IMR-90 (cell line): Measurements from ENCODE around the gene CD6. TPM values are rescaled to one million over a fixed set of nuclear protein-coding genes. Genes with fewer than 3 reads are reported as not detected.

Source experiments
- ATAC-seq: fragments of 200-7000 bp; cut with Tn5 transposase; 2 replicates; pipeline ENCODE4 v1.9.1; 2020; ENCODE audit warnings: low read depth, mild to moderate bottlenecking, moderate library complexity
- BruUV-seq: library from RNA; stranded (reverse); fragments of 400-500 nt; replicated peaks from 2 replicates; lab custom pipeline; 2021; lab: Mats Ljungman, UMichigan
- CTCF ChIA-PET: fragments of 300-600 bp; formaldehyde crosslinking; extraction: SDS; loops from one replicate; lab custom pipeline; 2021; ENCODE audit warnings: antibody characterized with exemption; lab: Yijun Ruan, JAX
- POLR2A ChIA-PET: fragments of 300-600 bp; sonication (Branson Sonifier 250); formaldehyde crosslinking; loops from one replicate; lab custom pipeline; 2022; ENCODE audit warnings: antibody characterized with exemption; ENCODE audit not compliant: unreplicated experiment; lab: Charles Lee
- DNase-seq: peaks from one replicate; pipeline ENCODE4 v3.0.0; 2013
- H2AFZ ChIP-seq: replicated peaks from 2 replicates; pipeline ENCODE3; 2013; ENCODE audit warnings: low read length, mild to moderate bottlenecking; ENCODE audit not compliant: poor library complexity
- H2AK5ac ChIP-seq: 2 replicates; pipeline ENCODE4 v1.6.1; 2013; ENCODE audit warnings: low read depth, low read length, inconsistent platforms
- H2AK9ac ChIP-seq: replicated peaks from 2 replicates; pipeline ENCODE3; 2013; ENCODE audit warnings: mild to moderate bottlenecking, low read depth, low read length, moderate library complexity; ENCODE audit not compliant: poor library complexity
- H2BK120ac ChIP-seq: 2 replicates; pipeline ENCODE4 v1.6.1; 2013; ENCODE audit warnings: low read depth, low read length, inconsistent platforms
- H2BK15ac ChIP-seq: 3 replicates; pipeline ENCODE4 v1.6.1; 2013; ENCODE audit warnings: low read depth, low read length, inconsistent platforms
- H2BK20ac ChIP-seq: 2 replicates; pipeline ENCODE4 v1.6.1; 2013; ENCODE audit warnings: low read depth, mild to moderate bottlenecking, inconsistent platforms, low read length, moderate library complexity
- H2BK5ac ChIP-seq: 2 replicates; pipeline ENCODE4 v1.6.1; 2013; ENCODE audit warnings: mild to moderate bottlenecking, low read depth, low read length, inconsistent platforms; ENCODE audit not compliant: poor library complexity, severe bottlenecking
- H3K14ac ChIP-seq: replicated peaks from 2 replicates; pipeline ENCODE4 v1.6.1; 2013; ENCODE audit warnings: low read depth, low read length, inconsistent platforms
- H3K18ac ChIP-seq: 2 replicates; pipeline ENCODE4 v1.6.1; 2013; ENCODE audit warnings: low read depth, low read length, control low read depth
- H3K23ac ChIP-seq: 2 replicates; pipeline ENCODE4 v1.6.1; 2013; ENCODE audit warnings: low read depth, low read length, inconsistent platforms
- H3K27ac ChIP-seq: 2 replicates; pipeline ENCODE4 v1.5.1; 2013; ENCODE audit warnings: mild to moderate bottlenecking, control low read depth, low read length; ENCODE audit not compliant: insufficient read depth
- H3K27me3 ChIP-seq: 2 replicates; pipeline ENCODE4 v1.6.1; 2013; ENCODE audit warnings: low read length; ENCODE audit not compliant: control insufficient read depth, insufficient read depth
- H3K36me3 ChIP-seq: 2 replicates; pipeline ENCODE4 v1.6.1; 2013; ENCODE audit warnings: low read length, mixed read lengths; ENCODE audit not compliant: control insufficient read depth, insufficient read depth
- H3K4ac ChIP-seq: 2 replicates; pipeline ENCODE4 v1.6.1; 2013; ENCODE audit warnings: low read depth, low read length, inconsistent platforms
- H3K4me1 ChIP-seq: 2 replicates; pipeline ENCODE4 v1.6.1; 2013; ENCODE audit warnings: low read length, mixed read lengths; ENCODE audit not compliant: control insufficient read depth, insufficient read depth
- H3K4me2 ChIP-seq: 2 replicates; pipeline ENCODE4 v1.6.1; 2013; ENCODE audit warnings: low read depth, mild to moderate bottlenecking, control low read depth, low read length, moderate library complexity
- H3K4me3 ChIP-seq: 2 replicates; pipeline ENCODE4 v1.5.1; 2013; ENCODE audit warnings: low read depth, mild to moderate bottlenecking, control low read depth, low read length, moderate library complexity; ENCODE audit not compliant: insufficient read depth
- H3K56ac ChIP-seq: 2 replicates; pipeline ENCODE4 v1.6.1; 2013; ENCODE audit warnings: low read length, inconsistent platforms; ENCODE audit not compliant: insufficient read depth; ENCODE audit errors: extremely low read depth
- H3K79me1 ChIP-seq, 2 experiments: 2 replicates each; pipeline ENCODE4 v1.6.1; 2013; ENCODE audit warnings: low read length in 2 of 2, inconsistent platforms in 1 of 2, low read depth in 1 of 2
- H3K9ac ChIP-seq: 2 replicates; pipeline ENCODE4 v1.6.1; 2013; ENCODE audit warnings: low read depth, low read length, control low read depth
- H3K9me1 ChIP-seq: 2 replicates; pipeline ENCODE4 v1.6.1; 2013; ENCODE audit warnings: low read length, inconsistent platforms; ENCODE audit not compliant: insufficient read depth
- H3K9me3 ChIP-seq: 2 replicates; pipeline ENCODE4 v1.6.1; 2013; ENCODE audit warnings: low read length; ENCODE audit not compliant: control insufficient read depth, insufficient read depth
- H4K20me1 ChIP-seq: 2 replicates; pipeline ENCODE4 v1.6.1; 2013; ENCODE audit warnings: low read length, inconsistent platforms; ENCODE audit not compliant: insufficient read depth
- H4K5ac ChIP-seq: 2 replicates; pipeline ENCODE4 v1.6.1; 2013; ENCODE audit warnings: mild to moderate bottlenecking, low read depth, low read length, control low read depth
- H4K8ac ChIP-seq, 2 experiments: 2 replicates each; pipeline ENCODE4 v1.6.1; 2013; ENCODE audit warnings: low read depth in 2 of 2, low read length in 2 of 2, control low read depth in 1 of 2, inconsistent platforms in 1 of 2
- H4K91ac ChIP-seq: 2 replicates; pipeline ENCODE4 v1.6.1; 2013; ENCODE audit warnings: low read depth, low read length, inconsistent platforms; ENCODE audit not compliant: insufficient read depth
- BHLHE40 ChIP-seq: fragments of 150-350 bp; IDR thresholded peaks from 2 replicates; pipeline ENCODE4 v1.6.1; 2016; ENCODE audit warnings: mild to moderate bottlenecking, low read depth, low read length
- CEBPB ChIP-seq: IDR thresholded peaks from 2 replicates; pipeline ENCODE4 v1.6.1; 2012; ENCODE audit warnings: low read depth, low read length, improper control_type of control experiment
- CHD1 ChIP-seq: IDR thresholded peaks from 2 replicates; pipeline ENCODE4 v1.6.1; 2012; ENCODE audit warnings: low read depth, low read length, improper control_type of control experiment
- CTCF ChIP-seq: conservative IDR thresholded peaks from 2 replicates; pipeline ENCODE4 v1.5.1; 2012; ENCODE audit warnings: mild to moderate bottlenecking, low read depth, low read length, improper control_type of control experiment
- FOS ChIP-seq: fragments of 150-350 bp; IDR thresholded peaks from 2 replicates; pipeline ENCODE4 v1.6.1; 2016; ENCODE audit warnings: low read depth, low read length
- MAFK ChIP-seq: IDR thresholded peaks from 2 replicates; pipeline ENCODE4 v1.6.1; 2012; ENCODE audit warnings: low read depth, low read length, improper control_type of control experiment
- MAZ ChIP-seq: IDR thresholded peaks from 2 replicates; pipeline ENCODE4 v1.6.1; 2012; ENCODE audit warnings: low read depth, mild to moderate bottlenecking, low read length, improper control_type of control experiment, moderate library complexity, borderline replicate concordance
- MXI1 ChIP-seq: IDR thresholded peaks from 2 replicates; pipeline ENCODE4 v1.6.1; 2012; ENCODE audit warnings: low read depth, mild to moderate bottlenecking, low read length, moderate library complexity, borderline replicate concordance
- NFE2L2 ChIP-seq: fragments of 150-350 bp; IDR thresholded peaks from 2 replicates; pipeline ENCODE4 v1.6.1; 2016; ENCODE audit warnings: low read depth, mild to moderate bottlenecking, low read length
- POLR2A ChIP-seq: IDR thresholded peaks from 2 replicates; pipeline ENCODE4 v1.6.1; 2012; ENCODE audit warnings: mild to moderate bottlenecking, low read depth, low read length
- RAD21 ChIP-seq: IDR thresholded peaks from 2 replicates; pipeline ENCODE4 v1.6.1; 2012; ENCODE audit warnings: low read length, improper control_type of control experiment
- RCOR1 ChIP-seq: IDR thresholded peaks from 2 replicates; pipeline ENCODE4 v1.6.1; 2012; ENCODE audit warnings: mild to moderate bottlenecking, low read length, improper control_type of control experiment; ENCODE audit not compliant: insufficient replicate concordance
- RFX5 ChIP-seq: IDR thresholded peaks from 2 replicates; pipeline ENCODE4 v1.8.0; 2012; ENCODE audit warnings: low read depth, mild to moderate bottlenecking, low read length, moderate library complexity
- SMC3 ChIP-seq: fragments of 150-350 bp; IDR thresholded peaks from 2 replicates; pipeline ENCODE4 v1.6.1; 2016; ENCODE audit warnings: low read depth, mild to moderate bottlenecking, antibody characterized with exemption, low read length, moderate library complexity
- WGBS, 2 experiments: methylation state at CpG; one replicate each; pipeline versions ENCODE4 v1.1.5 to v1.1.7; 2013; ENCODE audit warnings: missing lambda C conversion rate in 2 of 2; ENCODE audit not compliant: insufficient read length in 1 of 2; ENCODE audit errors: extremely low coverage in 2 of 2; 5-methylcytosine and 5-hydroxymethylcytosine counted together
- dilution Hi-C: fragments of 300-500 bp; cut with HindIII; formaldehyde crosslinking; loops from one replicate; pipeline ENCODE4 v1.14.3; 2018; ENCODE audit warnings: low sequenced_read_pairs; ENCODE audit not compliant: unreplicated experiment
- in situ Hi-C: fragments of 300-500 bp; cut with MboI; formaldehyde crosslinking; loops from 3 replicates; pipeline ENCODE4 v1.14.3; 2019; ENCODE audit warnings: low sequenced_read_pairs, inconsistent platforms, mixed read lengths
- intact Hi-C: fragments of 100-400 bp; cut with micrococcal nuclease; formaldehyde crosslinking; loops from 2 replicates; pipeline ENCODE4 v1.10.0; 2022
- polyA plus RNA-seq, 3 experiments: library from polyadenylated mRNA; depleted of rRNA; stranded (reverse); fragments of >200 nt; gene quantifications; 2 replicates each; pipeline ENCODE4 v1.2.3, GENCODE V29; 2012; ENCODE audit warnings: low replicate concordance in 1 of 3
- total RNA-seq: library from RNA; depleted of rRNA; stranded (reverse); fragments of >200 nt; gene quantifications from 2 replicates; pipeline ENCODE4 v1.2.3, GENCODE V29; 2012
- TF ChIP-seq, protein P1 (sequence below): fragments of 150-350 bp; IDR thresholded peaks from 2 replicates; pipeline ENCODE4 v1.6.1; 2017; ENCODE audit warnings: mild to moderate bottlenecking, antibody characterized with exemption, low read length, low read depth
- TF ChIP-seq, protein P2 (sequence below): fragments of 150-350 bp; IDR thresholded peaks from 2 replicates; pipeline ENCODE4 v1.6.1; 2016; ENCODE audit warnings: low read depth, mild to moderate bottlenecking, low read length, moderate library complexity, borderline replicate concordance

The CD6 gene
- total and polyA plus RNA-seq, 2 of the 4 experiments (the other 2 are of a cell fraction): not detected

GRCh38 chr11:60941371-60942119 lies 29.9 kb upstream of the CD6 start:
- Histone ChIP-seq H4K8ac (no peak overlapping the region), H4K91ac (no peak overlapping the region), H3K9ac (no peak overlapping the region), H4K20me1 (no peaks in the 10 kb centered on the region), H2BK120ac (no peak overlapping the region), H2BK15ac (no peak overlapping the region), H2BK20ac (no peak overlapping the region), H3K27ac (no peak overlapping the region), H3K4me2 (no peak overlapping the region), H2AK9ac (no peak overlapping the region), H3K56ac (no peak overlapping the region), H3K4ac (no peak overlapping the region), H2AK5ac (no peak overlapping the region), H3K9me1 (0 out of 2 replicates have a peak, but pooled peaks cover 4% of the 10 kb centered on the region), H2AFZ (no peak overlapping the region), H3K23ac (no peak overlapping the region), H3K4me3 (no peak overlapping the region), H3K79me1 (no peaks in the 10 kb centered on the region), H4K5ac (no peak overlapping the region), H2BK5ac (no peak overlapping the region), H3K9me3 (no peaks in the 10 kb centered on the region), H3K4me1 (peaks cover 4% of the 10 kb centered on the region; the same call in 1 of the 2 replicates), H3K18ac (no peak overlapping the region), H3K36me3 (peaks cover 22% of the 10 kb centered on the region), H3K27me3 (no peaks in the 10 kb centered on the region), H3K14ac (no peak overlapping the region)
- dilution Hi-C loops: no loop called here
- ChIA-PET POLR2A (no interaction called here), CTCF (no interaction called here)
- no peak for DNase-seq
- TF ChIP-seq RCOR1: no peak
- TF ChIP-seq RFX5: no peak
- no peak for TF ChIP-seq MXI1
- no peak for TF ChIP-seq POLR2A
- no peak for TF ChIP-seq BHLHE40
- no peak for TF ChIP-seq RAD21
- TF ChIP-seq SMC3: no peak
- TF ChIP-seq, protein P1, sequence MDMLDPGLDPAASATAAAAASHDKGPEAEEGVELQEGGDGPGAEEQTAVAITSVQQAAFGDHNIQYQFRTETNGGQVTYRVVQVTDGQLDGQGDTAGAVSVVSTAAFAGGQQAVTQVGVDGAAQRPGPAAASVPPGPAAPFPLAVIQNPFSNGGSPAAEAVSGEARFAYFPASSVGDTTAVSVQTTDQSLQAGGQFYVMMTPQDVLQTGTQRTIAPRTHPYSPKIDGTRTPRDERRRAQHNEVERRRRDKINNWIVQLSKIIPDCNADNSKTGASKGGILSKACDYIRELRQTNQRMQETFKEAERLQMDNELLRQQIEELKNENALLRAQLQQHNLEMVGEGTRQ: no peak
- TF ChIP-seq, protein P2, sequence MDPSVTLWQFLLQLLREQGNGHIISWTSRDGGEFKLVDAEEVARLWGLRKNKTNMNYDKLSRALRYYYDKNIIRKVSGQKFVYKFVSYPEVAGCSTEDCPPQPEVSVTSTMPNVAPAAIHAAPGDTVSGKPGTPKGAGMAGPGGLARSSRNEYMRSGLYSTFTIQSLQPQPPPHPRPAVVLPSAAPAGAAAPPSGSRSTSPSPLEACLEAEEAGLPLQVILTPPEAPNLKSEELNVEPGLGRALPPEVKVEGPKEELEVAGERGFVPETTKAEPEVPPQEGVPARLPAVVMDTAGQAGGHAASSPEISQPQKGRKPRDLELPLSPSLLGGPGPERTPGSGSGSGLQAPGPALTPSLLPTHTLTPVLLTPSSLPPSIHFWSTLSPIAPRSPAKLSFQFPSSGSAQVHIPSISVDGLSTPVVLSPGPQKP: no peak
- no peak for TF ChIP-seq CHD1
- no peak for TF ChIP-seq CEBPB
- no peak for TF ChIP-seq MAZ
- TF ChIP-seq NFE2L2: no peak
- no peak for TF ChIP-seq CTCF
- no peak for TF ChIP-seq FOS
- no peak for TF ChIP-seq MAFK
- intact Hi-C loops: no loop called here
- WGBS, 2 experiments: no CpG with 5 or more reads among the region's 6 CpGs
- in situ Hi-C loops: no loop called here
- no peak for ATAC-seq
- no TSS peak for BruUV-seq
